ENCODE measurements around the gene PIM3. TPM values are rescaled to one million over a fixed set of nuclear protein-coding genes. Genes with fewer than 3 reads are reported as not detected.
A peak's percentile ranks its signal among the peaks of the same experiment; 100 is the strongest.

PIM3 gene
- total RNA-seq, 4 donors from 2014 or later, result 92.2 to 174 (median 114) TPM

GRCh38 chr22:49928185-49928495, 32.4 kb upstream of the PIM3 start:
- DNase-seq (ENCODE audit: low spot score) (no peak), ATAC-seq (ENCODE audit: low FRiP score) (no peak)
- TF ChIP-seq, protein P1, sequence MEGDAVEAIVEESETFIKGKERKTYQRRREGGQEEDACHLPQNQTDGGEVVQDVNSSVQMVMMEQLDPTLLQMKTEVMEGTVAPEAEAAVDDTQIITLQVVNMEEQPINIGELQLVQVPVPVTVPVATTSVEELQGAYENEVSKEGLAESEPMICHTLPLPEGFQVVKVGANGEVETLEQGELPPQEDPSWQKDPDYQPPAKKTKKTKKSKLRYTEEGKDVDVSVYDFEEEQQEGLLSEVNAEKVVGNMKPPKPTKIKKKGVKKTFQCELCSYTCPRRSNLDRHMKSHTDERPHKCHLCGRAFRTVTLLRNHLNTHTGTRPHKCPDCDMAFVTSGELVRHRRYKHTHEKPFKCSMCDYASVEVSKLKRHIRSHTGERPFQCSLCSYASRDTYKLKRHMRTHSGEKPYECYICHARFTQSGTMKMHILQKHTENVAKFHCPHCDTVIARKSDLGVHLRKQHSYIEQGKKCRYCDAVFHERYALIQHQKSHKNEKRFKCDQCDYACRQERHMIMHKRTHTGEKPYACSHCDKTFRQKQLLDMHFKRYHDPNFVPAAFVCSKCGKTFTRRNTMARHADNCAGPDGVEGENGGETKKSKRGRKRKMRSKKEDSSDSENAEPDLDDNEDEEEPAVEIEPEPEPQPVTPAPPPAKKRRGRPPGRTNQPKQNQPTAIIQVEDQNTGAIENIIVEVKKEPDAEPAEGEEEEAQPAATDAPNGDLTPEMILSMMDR (IDR thresholded peaks at IDR 0.05), result no peak

DNA sequence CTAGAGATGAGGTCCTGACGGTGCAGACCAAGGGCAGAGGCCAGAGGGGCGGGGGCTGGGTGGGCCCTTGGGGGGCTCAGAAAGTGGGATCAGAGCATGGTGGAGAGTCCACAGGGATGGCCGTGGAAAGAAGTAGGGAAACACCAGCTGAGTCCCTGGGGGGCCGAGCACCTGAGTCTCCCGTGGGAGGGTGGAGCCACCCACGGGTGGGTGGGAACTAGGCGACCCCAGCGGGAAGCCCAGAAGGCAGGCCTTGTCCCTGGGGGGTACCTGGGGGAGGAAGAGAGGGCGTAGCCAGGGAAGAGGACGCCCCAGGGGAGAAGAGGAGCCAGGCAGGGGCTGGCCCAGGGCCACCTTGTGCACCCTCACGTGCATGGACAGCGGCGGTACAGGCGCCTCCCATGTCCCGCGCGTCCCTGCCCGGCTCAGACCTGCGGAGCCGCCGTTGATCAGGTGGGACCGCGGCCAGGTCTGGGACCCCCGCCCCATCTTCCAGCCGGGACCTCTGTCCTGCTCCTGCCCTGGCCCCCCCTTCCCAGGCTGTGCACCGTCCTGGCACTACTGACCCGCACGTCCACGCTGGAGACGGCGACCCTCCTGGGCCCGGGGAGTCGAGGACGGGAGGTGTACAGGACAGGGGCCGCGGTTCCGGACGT, 31.9 kb upstream of the PIM3 start:
- TF ChIP-seq, protein P1 (IDR thresholded peaks at IDR 0.05), result no peak
- no peak for ATAC-seq (ENCODE audit: low FRiP score)

GRCh38 chr22:49929211-49929979, 31.2 kb upstream of the PIM3 start:
- TF ChIP-seq, protein P1 (IDR thresholded peaks at IDR 0.05), result peak in 2 of 3 donors; percentile 92
- DNase-seq (ENCODE audit: low spot score) (no peak), ATAC-seq (ENCODE audit: low FRiP score) (peak; percentile 40)

More for the DNA sequence above, 31.9 kb upstream of the PIM3 start:
- DNase-seq (ENCODE audit: low spot score), result no peak

GRCh38 chr22:49929994-49930575, 30.5 kb upstream of the PIM3 start:
- TF ChIP-seq, protein P1 (IDR thresholded peaks at IDR 0.05), result no peak
- DNase-seq (ENCODE audit: low spot score) (no peak), ATAC-seq (ENCODE audit: low FRiP score) (no peak)

GRCh38 chr22:49930596-49931412, 29.8 kb upstream of the PIM3 start:
- ATAC-seq (ENCODE audit: low FRiP score) (no peak), DNase-seq (ENCODE audit: low spot score) (no peak)
- TF ChIP-seq, protein P1 (IDR thresholded peaks at IDR 0.05), result no peak

DNA sequence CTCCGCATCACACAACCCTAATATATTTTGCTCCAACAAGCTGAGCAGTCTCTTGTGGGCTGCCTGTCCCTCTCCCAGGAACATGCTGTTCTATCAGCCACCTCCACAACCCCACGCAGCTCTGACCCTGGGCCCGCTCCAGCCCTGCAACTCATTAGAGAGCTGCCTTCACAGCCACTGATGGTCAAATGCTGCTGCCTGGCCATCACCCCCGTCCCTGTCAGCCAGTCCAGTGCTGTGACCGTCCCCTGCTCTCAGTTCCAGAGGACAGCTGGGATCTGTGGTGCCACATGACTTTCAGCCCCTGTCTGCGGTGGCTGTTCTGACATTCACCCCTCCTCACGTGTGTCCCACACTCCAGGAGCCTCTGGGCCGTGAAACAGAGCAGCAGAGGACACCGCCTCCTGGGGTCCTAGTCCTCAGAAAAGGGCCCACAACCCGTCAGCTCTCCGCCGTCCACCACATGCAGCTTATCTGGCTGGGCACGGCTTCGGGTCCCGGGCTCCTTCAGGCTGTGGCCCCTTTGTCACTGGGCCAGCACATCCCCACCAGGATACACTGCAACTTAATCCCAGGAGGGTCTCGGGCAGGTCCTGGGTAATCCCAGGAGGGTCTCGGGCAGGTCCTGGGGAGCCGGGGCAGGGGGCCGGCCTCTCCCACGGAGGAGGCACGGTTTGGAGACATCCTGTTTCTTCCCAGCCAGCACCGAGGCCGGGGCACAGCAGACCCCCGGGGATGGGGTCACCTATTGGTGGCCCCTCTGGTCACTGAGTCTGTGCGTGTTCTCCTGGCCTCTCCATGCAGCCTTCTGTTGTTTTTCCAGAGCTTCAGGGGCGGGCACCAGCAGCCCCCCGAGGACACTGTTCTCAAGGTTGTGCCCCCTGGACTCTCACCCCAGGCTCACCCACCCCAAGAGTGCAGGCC, 27.1 kb upstream of the PIM3 start:
- TF ChIP-seq, protein P1 (IDR thresholded peaks at IDR 0.05), result no peak
- ATAC-seq (ENCODE audit: low FRiP score) (no peak), DNase-seq (ENCODE audit: low spot score) (no peak)
